Tibial nerve (tissue), 3 donors: Measurements from ENCODE around the gene SLC66A3.

Experiments used
- CTCF ChIP-seq, 5 experiments: fragments of 200-600 bp in 3 of 5; fragments of 450-650 bp in 2 of 5; sonication (generic) in 3 of 5; IDR thresholded peaks; one replicate each; pipeline ENCODE4 v1.5.1; 2016 to 2019; ENCODE audit warnings: antibody characterized with exemption in 5 of 5, mild to moderate bottlenecking in 3 of 5, moderate library complexity in 2 of 5
- POLR2A ChIP-seq, 2 donors: fragments of 450-650 bp; IDR thresholded peaks; one replicate each; pipeline ENCODE4 v1.6.1; 2017; ENCODE audit warnings: antibody characterized with exemption in 2 of 2, mild to moderate bottlenecking in 2 of 2, moderate library complexity in 2 of 2

- no peak for TF ChIP-seq CTCF (IDR thresholded peaks at IDR 0.05)
- no peak for TF ChIP-seq POLR2A (IDR thresholded peaks at IDR 0.05)
These were observed 9.9 kb upstream of the SLC66A3 start for GRCh38 chr2:11145350-11145749.
